Left lung (tissue), 10 donors: ENCODE measurements around the gene MSL2. TPM values are rescaled to one million over a fixed set of nuclear protein-coding genes. Genes with fewer than 3 reads are reported as not detected.
"Not testable (repeated sequence)": the region's sequence is repeated elsewhere in the genome, so short reads cannot be mapped to it uniquely, and the experiment has no call there.

Experiments used
- ATAC-seq: fragments of 200-7000 bp; cut with Tn5 transposase; one replicate; pipeline ENCODE4 v1.9.1; 2020; ENCODE audit warnings: moderate library complexity
- DNase-seq, 4 donors: peaks; one replicate each; pipeline ENCODE4 v3.0.0-alpha.2; 2013 to 2020
- H3K27ac ChIP-seq, 2 donors: fragments of 200-600 bp; sonication (generic) in 1 of 2; one replicate each; pipeline versions ENCODE4 v1.5.0 to v1.8.0; 2020 to 2021
- H3K27me3 ChIP-seq, 2 donors: fragments of 200-600 bp; sonication (generic) in 1 of 2; one replicate each; pipeline versions ENCODE4 v1.5.0 to v1.8.0; 2020 to 2021
- H3K36me3 ChIP-seq, 2 donors: fragments of 200-600 bp; sonication (generic) in 1 of 2; one replicate each; pipeline versions ENCODE4 v1.5.0 to v1.8.0; 2020 to 2021
- H3K4me1 ChIP-seq, 2 donors: fragments of 200-600 bp; one replicate each; pipeline ENCODE4 v1.8.0; 2021
- H3K4me3 ChIP-seq, 2 donors: fragments of 200-600 bp; sonication (generic) in 1 of 2; one replicate each; pipeline versions ENCODE4 v1.5.0 to v1.8.0; 2020 to 2021; ENCODE audit warnings: mild to moderate bottlenecking in 1 of 2
- H3K9me3 ChIP-seq, 2 donors: fragments of 200-600 bp; sonication (generic) in 1 of 2; one replicate each; pipeline versions ENCODE4 v1.5.0 to v1.8.0; 2020 to 2021
- intact Hi-C, 2 donors: fragments of 100-400 bp; cut with DNase I; formaldehyde crosslinking; loops; one replicate each; pipeline versions ENCODE4 v1.11.2 to v1.14.2; 2022
- polyA plus RNA-seq, 6 donors: library from polyadenylated mRNA; unstranded; fragments of 120-200 nt; gene quantifications; one replicate each; pipeline ENCODE4 v1.2.1, GENCODE V29; 2013; ENCODE audit not compliant: insufficient read length in 6 of 6
- total RNA-seq, 2 donors: library from RNA; stranded (reverse); fragmentation: NEBNext Ultra II Directional; extraction: Animal tissue kit (Norgen Biotek cat#: 25700); gene quantifications; one replicate each; pipeline ENCODE4 v1.2.1, GENCODE V29; 2021
- TF ChIP-seq, protein P1 (sequence below), 2 donors: fragments of 200-600 bp; sonication (generic) in 1 of 2; IDR thresholded peaks; one replicate each; pipeline versions ENCODE4 v1.5.0 to v1.8.0; 2021; ENCODE audit warnings: antibody characterized with exemption in 2 of 2
- donor health status: DM: no; HTN: yes; CAD: no.
- donor health status: DM: no; HTN: no; CAD: no.

Gene MSL2
- total and polyA plus RNA-seq, 8 donors = 25.8 to 51.3 (median 44.9) TPM

DNA sequence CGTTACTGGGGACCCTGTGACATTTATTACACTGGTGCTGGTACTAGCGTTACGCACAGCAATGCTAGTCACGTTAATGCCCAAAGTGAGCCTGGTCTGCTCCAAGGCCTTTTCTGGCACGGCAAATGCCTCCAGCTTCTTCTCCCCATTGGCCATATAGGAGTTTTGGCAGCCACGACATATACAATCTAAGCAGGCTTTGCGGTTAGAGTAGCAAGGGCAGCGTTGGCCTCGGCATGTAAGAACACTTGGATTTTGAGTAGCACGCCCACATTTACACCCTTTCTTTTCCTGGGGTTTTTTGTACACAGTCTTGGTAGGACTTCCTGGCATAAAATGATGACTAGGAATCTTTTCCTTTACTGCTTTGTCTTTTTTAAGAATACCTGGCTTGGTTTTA lies 44.9 kb downstream of the MSL2 start:
- no peaks in the 10 kb centered on the region for H3K9me3 ChIP-seq
- peaks cover 5 to 19% of the 10 kb centered on the region in 2 donors for H3K4me1 ChIP-seq
- intact Hi-C loops = no loop called here
- DNase-seq = no peak
- no peaks in the 10 kb centered on the region for H3K27me3 ChIP-seq
- H3K4me3 ChIP-seq = no peak overlapping the region
- H3K27ac ChIP-seq = no peak overlapping the region
- H3K36me3 ChIP-seq = peaks cover 0 to 23% of the 10 kb centered on the region in 2 donors
- TF ChIP-seq, protein P1, sequence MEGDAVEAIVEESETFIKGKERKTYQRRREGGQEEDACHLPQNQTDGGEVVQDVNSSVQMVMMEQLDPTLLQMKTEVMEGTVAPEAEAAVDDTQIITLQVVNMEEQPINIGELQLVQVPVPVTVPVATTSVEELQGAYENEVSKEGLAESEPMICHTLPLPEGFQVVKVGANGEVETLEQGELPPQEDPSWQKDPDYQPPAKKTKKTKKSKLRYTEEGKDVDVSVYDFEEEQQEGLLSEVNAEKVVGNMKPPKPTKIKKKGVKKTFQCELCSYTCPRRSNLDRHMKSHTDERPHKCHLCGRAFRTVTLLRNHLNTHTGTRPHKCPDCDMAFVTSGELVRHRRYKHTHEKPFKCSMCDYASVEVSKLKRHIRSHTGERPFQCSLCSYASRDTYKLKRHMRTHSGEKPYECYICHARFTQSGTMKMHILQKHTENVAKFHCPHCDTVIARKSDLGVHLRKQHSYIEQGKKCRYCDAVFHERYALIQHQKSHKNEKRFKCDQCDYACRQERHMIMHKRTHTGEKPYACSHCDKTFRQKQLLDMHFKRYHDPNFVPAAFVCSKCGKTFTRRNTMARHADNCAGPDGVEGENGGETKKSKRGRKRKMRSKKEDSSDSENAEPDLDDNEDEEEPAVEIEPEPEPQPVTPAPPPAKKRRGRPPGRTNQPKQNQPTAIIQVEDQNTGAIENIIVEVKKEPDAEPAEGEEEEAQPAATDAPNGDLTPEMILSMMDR (IDR thresholded peaks at IDR 0.05) = no peak
- no peak for ATAC-seq

GRCh38 chr3:136149667-136150066 lies 46.5 kb downstream of the MSL2 start:
- DNase-seq (no peak), ATAC-seq (no peak)
- no peak overlapping the region for H3K4me3 ChIP-seq
- H3K36me3 ChIP-seq = peaks cover 0 to 23% of the 10 kb centered on the region in 2 donors
- peaks cover 5 to 26% of the 10 kb centered on the region in 2 donors for H3K4me1 ChIP-seq
- H3K27ac ChIP-seq = no peak overlapping the region
- H3K9me3 ChIP-seq = no peaks in the 10 kb centered on the region
- intact Hi-C loops = no loop called here
- H3K27me3 ChIP-seq = no peaks in the 10 kb centered on the region
- TF ChIP-seq, protein P1 (IDR thresholded peaks at IDR 0.05) = no peak

GRCh38 chr3:136146981-136147729 lies 49.0 kb downstream of the MSL2 start:
- intact Hi-C loops = no loop called here
- Histone ChIP-seq H3K27me3 (no peaks in the 10 kb centered on the region), H3K4me3 (no peak overlapping the region), H3K9me3 (no peaks in the 10 kb centered on the region), H3K36me3 (peaks cover 0 to 16% of the 10 kb centered on the region in 2 donors), H3K27ac (no peak overlapping the region), H3K4me1 (peaks cover 0 to 23% of the 10 kb centered on the region in 2 donors)
- no peak for DNase-seq
- ATAC-seq = no peak
- TF ChIP-seq, protein P1 (IDR thresholded peaks at IDR 0.05) = no peak

DNA sequence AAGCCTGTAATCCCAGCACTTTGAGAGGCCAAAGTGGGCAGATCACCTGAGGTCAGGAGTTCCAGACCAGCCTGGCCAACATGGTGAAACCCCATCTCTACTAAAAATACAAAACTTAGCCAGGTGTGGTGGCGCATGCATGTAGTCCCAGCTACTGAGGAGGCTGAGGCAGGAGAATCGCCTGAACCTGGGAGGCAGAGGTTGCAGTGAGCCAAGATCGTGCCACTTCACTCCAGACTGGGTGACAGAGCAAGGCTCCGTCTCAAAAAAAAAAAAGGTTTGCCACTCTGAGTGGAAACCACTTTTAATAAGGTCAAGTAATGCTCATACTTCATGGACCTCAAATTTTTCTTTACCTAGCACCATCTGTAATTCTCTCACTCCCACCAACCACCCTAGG lies 51.7 kb downstream of the MSL2 start:
- H3K4me3 ChIP-seq, intact Hi-C loops, DNase-seq, H3K27me3 ChIP-seq, H3K9me3 ChIP-seq, H3K27ac ChIP-seq, H3K36me3 ChIP-seq: not testable (repeated sequence)
- ATAC-seq = peak; percentile 9
- H3K4me1 ChIP-seq = peaks cover 0 to 25% of the 10 kb centered on the region in 2 donors

- peak in 1 of 4 donors; percentile 26 for DNase-seq
- peak; percentile 92 for ATAC-seq
- Histone ChIP-seq H3K36me3 (no peaks in the 10 kb centered on the region), H3K27ac (peak overlapping the region in 1 of 2 donors; percentile 45), H3K4me3 (no peak overlapping the region), H3K27me3 (no peaks in the 10 kb centered on the region), H3K9me3 (no peaks in the 10 kb centered on the region), H3K4me1 (peaks cover 0 to 25% of the 10 kb centered on the region in 2 donors)
- intact Hi-C loops = no loop called here
- TF ChIP-seq, protein P1 (IDR thresholded peaks at IDR 0.05) = no peak
Observed at GRCh38 chr3:136142592-136142991, 53.5 kb downstream of the MSL2 start.
